ENCODE results near the gene DIPK1C.

DIPK1C gene

GRCh38 chr18:74453016-74453566 is 4.0 kb downstream of the DIPK1C start:
- DNase-seq (ENCODE audit: low read depth in 2 of 2): no peak

GRCh38 chr18:74451148-74451547 is 6.0 kb downstream of the DIPK1C start:
- DNase-seq (ENCODE audit: low read depth in 2 of 2): no peak

GRCh38 chr18:74450626-74451025 is 6.5 kb downstream of the DIPK1C start:
- DNase-seq (ENCODE audit: low read depth in 2 of 2): no peak

- DNase-seq (ENCODE audit: low read depth in 2 of 2): no peak
These were observed 9.5 kb downstream of the DIPK1C start for GRCh38 chr18:74447404-74448152.

- DNase-seq (ENCODE audit: low read depth in 2 of 2): no peak
These were observed 10.3 kb downstream of the DIPK1C start for GRCh38 chr18:74446631-74447403.

GRCh38 chr18:74446178-74446577 is 10.9 kb downstream of the DIPK1C start:
- no peak for DNase-seq (ENCODE audit: low read depth in 2 of 2)

GRCh38 chr18:74445585-74445984 is 11.5 kb downstream of the DIPK1C start:
- no peak for DNase-seq (ENCODE audit: low read depth in 2 of 2)

- DNase-seq (ENCODE audit: low read depth in 2 of 2): no peak
These were observed 13.0 kb downstream of the DIPK1C start for GRCh38 chr18:74444104-74444503.

GRCh38 chr18:74440808-74441427 is 16.2 kb downstream of the DIPK1C start:
- no peak for DNase-seq (ENCODE audit: low read depth in 2 of 2)

GRCh38 chr18:74438091-74438490 is 19.0 kb downstream of the DIPK1C start:
- no peak for DNase-seq (ENCODE audit: low read depth in 2 of 2)

- no peak for DNase-seq (ENCODE audit: low read depth in 2 of 2)
These were observed 20.8 kb downstream of the DIPK1C start for GRCh38 chr18:74436158-74436769.

GRCh38 chr18:74435740-74436139 is 21.4 kb downstream of the DIPK1C start:
- no peak for DNase-seq (ENCODE audit: low read depth in 2 of 2)

GRCh38 chr18:74434466-74434865 is 22.6 kb downstream of the DIPK1C start:
- DNase-seq (ENCODE audit: low read depth in 2 of 2): no peak

GRCh38 chr18:74430806-74431571 is 26.1 kb downstream of the DIPK1C start:
- DNase-seq (ENCODE audit: low read depth in 2 of 2): no peak

- no peak for DNase-seq (ENCODE audit: low read depth in 2 of 2)
These were observed 26.9 kb downstream of the DIPK1C start for GRCh38 chr18:74430231-74430630.

GRCh38 chr18:74429096-74429495 is 28.0 kb downstream of the DIPK1C start:
- DNase-seq (ENCODE audit: low read depth in 2 of 2): no peak

GRCh38 chr18:74427442-74428112 is 29.5 kb downstream of the DIPK1C start:
- no peak for DNase-seq (ENCODE audit: low read depth in 2 of 2)

- no peak for DNase-seq (ENCODE audit: low read depth in 2 of 2)
These were observed 31.2 kb downstream of the DIPK1C start for GRCh38 chr18:74425876-74426275.

GRCh38 chr18:74425161-74425560 is 31.9 kb downstream of the DIPK1C start:
- no peak for DNase-seq (ENCODE audit: low read depth in 2 of 2)

- DNase-seq (ENCODE audit: low read depth in 2 of 2): no peak
These were observed 34.6 kb downstream of the DIPK1C start for GRCh38 chr18:74422541-74422940.

GRCh38 chr18:74420926-74421325 is 36.2 kb downstream of the DIPK1C start:
- DNase-seq (ENCODE audit: low read depth in 2 of 2): no peak

Data from activated CD4-positive, alpha-beta T cell treated with anti-CD3 and anti-CD28 coated beads for 24 hours (primary cell).